IPS-NIHi7 (cell line): ENCODE results near the gene TSC22D1.

Experiments used
- DNase-seq: peaks from one replicate; pipeline ENCODE4 v3.0.0; 2012; ENCODE audit warnings: mixed read lengths; ENCODE audit errors: extremely low spot score

TSC22D1 gene

DNA sequence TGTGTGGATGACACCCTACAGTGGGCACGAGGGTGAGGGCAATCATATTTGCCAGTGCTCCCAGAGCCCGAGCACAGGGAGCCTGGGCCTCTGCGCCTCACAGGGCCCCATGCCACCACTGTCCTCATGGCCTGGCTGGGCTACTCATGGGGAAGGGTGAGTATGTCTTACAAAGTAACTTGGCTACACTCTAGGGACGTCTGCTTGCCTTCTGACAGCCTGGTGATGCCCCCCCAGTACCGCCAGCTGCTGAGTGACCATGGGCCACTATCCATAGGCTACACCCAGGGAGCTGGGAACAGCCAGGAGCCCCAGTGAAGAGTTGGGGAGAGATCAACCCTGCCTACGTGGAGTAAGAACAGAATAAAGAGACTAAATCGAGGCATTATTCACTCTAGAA lies 123.7 kb downstream of the TSC22D1 start:
- no peak for DNase-seq

DNA sequence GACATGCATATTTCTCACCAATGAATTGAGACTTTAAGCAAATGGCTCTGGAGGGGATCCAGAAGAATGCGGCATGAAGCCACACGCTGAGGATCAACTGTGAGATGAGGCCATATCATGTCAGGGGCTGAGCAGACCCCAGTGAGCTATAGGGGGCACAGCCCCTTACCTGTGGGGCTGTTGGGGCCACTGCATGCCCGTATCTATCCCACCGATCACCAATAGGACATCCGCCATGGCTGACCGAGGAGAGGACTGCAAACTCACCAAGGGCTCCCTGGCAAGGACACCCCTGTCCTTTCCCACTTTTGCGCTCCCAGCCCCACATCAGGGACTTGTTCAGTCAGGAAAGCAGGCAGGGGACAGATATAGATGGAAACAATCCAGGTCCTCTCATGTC lies 124.5 kb downstream of the TSC22D1 start:
- DNase-seq = no peak

DNA sequence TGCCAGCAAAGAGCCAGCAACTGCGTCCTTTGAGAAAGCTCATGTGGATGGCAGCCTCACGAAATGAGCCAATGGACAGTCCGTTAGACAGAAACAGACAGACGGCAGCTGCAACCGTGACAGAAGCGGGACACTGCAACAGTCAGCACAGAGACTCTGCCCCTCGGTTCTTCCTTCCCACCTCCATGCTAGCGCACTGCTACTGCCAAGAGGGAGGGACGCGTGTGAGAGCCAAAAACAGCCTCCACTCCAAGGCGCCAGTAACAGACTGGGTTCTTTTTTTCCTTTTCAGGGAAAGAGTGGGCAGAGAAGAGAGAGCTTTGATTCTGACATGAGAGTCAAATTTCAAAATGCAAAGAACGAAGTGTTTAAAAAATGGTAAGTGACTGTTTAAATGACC lies 125.0 kb downstream of the TSC22D1 start:
- no peak for DNase-seq

DNA sequence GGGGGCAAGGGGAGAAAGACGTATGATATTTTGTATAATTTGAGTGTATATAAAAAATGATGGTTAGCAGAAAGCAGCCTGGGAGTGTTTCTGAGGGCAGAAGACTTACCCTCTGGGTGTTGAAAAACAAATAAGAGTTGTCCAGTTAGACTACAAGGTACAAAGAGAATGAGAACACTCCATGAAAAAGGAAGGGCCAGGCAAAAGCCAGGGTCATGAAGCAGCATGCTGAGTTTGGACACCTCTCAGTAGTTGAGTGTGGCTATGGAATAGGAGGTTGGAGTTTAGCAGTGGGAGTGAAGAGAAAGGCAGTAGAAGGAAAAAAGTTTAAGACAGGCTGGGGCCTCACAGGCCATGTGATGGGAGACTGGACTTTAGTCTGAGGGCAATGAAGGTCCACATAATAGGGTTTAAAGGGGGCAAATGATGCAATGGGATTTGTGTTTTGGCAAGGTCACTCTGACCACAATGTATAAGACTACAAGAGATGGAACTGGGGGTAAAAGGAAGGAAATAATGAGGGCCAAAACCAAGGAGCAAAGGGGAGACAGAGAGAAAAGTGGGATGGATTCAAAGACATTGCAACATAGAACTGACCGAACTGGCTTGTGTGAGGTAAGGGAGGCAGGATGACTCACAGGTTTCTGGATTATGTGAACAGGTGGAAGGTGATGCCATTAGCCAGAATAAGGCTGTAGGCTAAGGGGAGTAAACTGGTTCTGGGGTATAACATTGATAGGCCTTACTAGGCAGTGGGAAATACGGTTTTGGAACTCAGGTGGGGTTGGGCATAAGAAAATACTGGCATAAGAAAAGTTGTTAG lies 125.9 kb downstream of the TSC22D1 start:
- no peak for DNase-seq

DNA sequence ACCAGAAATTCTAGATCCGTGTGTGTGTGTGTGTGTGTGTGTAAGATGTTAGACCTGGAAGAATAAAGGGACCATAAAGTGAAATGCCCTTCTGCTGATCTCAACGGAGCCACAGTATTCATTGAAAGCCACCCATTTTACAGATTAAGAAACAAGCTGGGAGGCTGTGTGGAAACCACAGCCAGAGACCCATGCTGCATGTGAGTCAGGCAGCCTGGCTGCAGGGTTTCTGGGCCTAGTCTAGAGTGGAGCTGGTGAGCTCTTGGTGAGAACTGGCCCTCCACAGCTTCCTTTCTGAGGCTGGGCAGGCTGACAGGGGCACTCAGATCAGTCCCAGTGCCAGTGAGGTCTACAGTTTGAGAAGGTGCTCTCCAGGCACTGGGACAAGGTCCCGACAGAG lies 127.3 kb downstream of the TSC22D1 start:
- DNase-seq = no peak

DNA sequence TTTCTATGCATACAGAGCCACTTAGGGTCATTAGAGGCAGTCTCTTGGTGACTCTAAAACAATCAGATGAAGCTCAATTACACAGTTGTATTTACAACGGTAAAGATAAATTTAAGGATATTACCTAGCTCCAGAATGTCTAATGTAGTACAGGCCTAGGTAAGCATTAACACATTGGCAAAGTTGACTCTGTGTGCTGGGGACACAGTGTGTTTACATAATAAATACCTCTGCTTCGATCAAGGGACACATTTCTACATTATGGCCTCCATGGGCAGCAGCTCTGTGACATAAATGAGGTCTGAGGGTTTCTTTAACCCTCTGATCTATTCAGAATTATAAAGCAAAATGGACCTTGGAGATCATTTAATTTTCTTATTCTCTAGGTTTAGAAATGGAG lies 127.8 kb downstream of the TSC22D1 start:
- no peak for DNase-seq

DNA sequence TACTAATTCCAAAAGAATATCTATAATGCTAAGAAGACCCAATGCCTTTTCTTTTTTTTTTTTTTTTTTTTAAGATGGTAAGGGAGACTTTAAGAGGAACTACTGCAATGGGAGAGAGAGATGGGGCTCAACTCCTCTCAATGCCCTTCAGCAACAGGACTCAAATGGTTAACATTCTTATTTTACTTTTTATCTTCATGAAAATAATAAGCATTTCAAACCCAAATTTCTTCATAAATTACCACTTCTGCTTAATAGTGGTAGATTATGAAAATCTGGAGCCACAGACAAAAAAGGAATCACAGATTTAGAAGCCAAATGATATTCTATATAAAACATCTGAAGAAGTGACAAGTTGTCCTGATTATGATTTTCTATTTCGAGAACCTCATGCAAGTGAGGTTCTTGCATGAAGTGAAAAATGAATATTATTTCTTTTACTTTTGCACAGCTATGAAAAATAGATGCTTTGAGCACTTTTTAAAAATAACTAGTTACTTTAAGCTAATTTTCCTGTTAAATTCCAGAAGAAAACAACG lies 128.3 kb downstream of the TSC22D1 start:
- DNase-seq = no peak

DNA sequence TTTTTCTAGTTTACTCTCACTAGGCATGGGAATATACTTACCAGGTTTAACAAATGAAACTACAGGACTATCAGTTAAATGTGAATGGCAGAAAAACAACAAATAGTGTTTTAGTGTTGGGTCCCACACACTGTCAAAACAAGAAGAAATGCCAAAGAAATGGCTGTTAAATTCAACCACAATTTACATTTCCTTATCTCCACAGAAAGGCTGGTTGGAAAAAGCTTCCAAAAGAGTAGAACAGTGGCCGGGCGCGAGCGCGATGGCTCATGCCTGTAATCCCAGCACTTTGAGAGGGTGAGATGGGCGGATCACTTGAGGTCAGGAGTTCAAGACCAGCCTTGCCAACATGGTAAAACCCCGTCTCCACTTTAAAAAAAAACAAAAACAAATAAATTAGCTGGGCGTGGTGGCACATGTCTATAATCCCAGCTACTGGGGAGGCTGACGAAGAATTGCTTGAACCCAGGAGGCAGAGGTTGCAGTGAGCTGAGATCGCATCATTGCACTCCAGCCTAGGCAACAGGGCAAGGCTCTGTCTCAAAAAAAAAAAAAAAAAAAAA lies 136.0 kb downstream of the TSC22D1 start:
- no peak for DNase-seq

DNA sequence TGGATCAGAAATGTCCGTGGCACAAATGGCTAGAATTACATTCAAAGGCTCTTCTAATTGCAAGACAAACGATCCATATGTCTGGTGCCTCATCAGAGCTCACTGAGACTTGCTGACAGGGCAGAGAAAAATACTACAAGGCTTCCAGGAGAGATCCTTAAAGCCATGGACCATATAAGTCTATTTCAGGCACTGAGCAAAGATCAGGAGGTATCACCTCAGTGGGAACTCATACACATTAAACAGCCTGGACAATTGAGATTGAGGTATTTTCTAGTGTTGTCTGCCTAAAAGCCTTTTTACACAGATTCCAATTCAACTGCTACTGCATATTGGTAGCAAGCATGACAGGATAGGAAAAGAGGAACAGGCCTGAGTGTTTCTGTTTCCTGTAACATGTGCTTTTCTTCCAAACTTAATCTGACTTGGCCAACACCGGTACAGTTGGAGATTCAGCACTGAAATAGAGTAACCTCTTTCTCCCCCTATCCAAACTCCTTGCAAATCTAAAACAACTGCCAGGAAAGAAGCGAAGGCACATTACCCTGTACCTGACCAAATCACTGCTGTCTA lies 136.6 kb downstream of the TSC22D1 start:
- DNase-seq = no peak

DNA sequence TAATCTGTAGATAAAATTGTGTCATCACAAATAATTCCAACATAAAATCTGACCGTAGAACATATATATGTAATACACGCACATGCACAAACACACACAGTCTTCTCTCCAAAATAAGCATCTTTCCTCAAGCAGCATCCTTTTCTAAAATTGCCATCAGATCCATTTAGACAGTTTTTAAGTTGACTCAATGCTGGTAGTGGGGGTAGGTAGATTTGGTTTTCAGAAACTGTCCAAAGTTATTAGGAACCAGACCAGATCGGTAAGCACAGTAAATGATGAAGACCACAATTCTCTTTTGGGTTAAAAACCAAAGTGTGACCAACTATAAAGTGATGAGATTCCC lies 137.9 kb downstream of the TSC22D1 start:
- DNase-seq = no peak

DNA sequence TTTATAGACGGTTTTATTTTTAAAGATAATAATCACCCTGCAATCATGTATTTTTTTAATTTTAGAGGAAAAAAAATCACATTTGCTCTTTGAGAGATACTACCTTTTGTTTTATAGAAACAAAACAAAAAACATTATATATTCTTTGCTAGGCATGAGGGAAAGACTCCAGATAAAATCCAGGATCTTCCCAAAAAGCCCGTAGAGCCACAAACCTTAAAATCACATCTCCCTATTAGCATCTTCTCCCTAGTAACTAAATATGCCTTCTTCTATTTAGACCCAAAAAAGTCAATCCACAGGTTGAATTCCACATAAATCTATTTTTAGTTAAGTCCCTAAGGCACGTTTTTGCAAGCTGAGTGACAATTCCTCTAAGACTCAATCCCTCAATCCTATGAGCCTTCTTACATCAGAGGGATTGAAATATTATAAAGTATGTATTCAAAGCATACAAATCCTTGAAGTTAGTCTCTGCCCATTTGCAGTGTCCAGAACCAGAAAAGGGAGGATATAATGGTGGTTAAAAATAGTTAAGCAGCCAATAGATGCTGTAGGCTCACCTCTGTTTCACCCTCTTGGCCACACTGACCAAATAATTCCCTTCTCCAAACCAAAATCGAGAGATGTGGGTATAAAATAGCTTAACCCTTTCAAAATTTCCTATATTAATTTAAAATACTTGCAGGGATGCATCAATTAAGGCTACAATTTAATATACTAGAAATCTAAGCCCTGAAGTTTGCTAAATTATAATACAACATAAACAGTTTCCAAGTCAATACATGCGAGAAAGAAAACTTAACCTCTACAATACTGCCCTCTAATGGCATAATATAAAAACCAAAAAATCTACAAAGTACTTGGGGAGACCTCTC lies 138.5 kb downstream of the TSC22D1 start:
- no peak for DNase-seq

DNA sequence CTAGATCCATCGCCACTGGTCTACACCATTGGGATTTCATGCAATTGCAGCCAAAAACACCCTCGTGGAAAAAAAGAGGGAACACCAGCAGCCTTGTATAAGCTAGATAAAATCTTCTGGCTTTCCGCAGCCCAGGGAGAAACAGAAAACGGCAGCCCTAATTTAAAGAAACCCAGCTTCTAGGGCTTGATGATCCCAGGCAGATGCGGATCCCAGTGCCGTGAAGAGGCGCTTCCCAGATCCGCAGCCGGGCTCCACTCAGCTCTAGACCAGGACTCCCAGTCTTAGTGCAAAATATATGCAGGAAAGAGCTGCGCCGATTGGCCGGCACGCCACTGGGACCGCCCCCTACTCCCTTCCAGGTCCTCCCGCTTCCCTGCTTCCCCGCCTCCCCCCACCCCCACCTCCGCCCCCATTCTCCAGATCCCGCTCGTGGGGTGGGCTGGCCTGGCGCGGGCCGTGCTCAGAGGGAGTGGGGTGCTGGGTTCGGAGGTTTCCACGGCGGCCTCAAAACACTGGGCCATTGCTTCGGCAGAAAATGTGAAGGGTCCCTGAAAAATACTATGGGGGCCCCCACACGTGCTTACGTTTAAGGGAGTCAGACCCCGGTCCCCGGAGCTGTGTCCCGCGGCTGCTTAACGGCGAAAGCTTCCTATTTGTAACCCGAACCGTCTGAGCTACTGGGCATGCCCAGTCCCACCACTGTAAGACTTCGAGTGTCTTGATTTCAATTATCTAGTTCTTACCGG lies 139.4 kb downstream of the TSC22D1 start:
- peak; percentile 90 for DNase-seq

DNA sequence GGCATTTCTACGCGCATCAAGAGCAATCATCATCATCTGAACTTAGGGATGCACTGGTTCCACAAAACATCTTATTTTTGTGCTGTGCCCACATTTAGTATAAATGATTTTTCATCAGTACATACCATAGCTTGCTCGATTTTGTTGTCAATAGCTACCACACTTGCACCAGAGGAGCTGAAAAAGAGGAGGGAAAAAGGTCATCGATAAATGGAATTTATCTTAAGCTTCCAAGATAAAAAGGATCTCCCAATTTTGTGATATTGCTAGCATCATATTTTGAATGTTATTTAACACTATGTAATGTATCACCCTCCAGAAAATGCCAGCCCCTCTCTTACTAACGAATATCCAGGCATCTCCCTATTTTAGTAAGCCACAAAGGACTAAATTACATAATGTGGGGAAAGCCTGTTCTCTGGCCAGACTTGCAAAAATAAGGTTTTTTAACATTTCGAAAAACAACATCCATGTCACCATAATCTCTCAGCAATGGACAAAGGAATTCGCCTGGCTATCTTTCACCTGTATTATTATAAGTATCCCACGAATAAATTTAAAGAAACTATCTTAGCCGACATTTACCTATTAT lies 140.1 kb downstream of the TSC22D1 start:
- no peak for DNase-seq

DNA sequence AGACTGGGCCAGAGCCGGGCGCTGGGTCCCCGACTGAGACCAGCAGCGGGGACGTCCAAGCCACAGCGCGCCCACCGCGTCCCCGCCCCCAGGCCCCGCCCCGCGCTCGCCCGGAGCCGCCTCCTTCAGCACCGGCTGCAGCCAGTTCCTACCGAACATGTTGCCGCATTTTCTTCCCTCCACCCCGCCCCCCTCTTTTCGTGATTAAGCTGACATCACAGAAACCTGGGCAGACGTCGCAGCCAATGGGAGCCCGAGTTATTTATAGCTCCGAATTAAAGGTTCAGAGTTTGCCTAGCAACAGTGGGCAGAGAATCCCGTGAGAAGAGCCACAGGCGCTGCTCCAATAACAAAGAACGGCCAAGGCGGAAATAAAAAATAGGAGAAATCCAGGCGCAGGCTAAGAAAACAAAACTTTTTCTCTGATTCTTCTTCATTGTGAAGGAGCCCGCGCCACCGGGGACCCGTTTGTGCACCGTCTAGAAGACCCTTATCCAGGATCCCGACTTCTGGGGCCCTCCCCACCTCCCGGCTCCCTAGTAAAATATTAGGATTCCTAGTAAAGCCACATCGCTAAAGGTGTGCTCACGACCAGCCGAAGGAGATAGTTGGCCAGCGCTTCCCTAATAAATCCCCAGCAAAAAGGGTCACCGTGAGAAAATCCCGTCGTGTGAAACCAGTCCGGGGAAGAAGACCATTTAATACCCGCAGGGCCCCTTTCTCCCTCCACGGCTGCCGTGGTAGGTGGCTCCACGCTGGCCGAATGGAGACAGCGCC lies 140.8 kb downstream of the TSC22D1 start:
- DNase-seq = peak; percentile 91

DNA sequence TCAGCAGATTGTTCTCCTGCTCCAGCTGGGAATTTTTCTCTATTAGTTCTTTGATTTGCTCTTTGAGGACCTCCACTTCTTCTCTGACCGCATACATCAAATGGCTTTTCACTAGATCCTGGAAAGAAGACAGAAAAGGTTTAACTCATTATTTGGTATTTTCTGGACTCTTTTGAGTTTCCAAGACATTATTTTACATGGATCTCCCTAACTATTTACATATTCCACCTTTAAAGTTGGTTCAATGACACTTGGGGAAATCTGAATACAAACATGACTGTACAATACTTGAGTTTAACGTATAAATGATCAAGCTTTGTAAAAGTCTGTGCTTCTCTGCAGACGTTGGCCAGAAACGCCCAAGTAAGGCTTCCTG lies 141.4 kb downstream of the TSC22D1 start:
- no peak for DNase-seq

DNA sequence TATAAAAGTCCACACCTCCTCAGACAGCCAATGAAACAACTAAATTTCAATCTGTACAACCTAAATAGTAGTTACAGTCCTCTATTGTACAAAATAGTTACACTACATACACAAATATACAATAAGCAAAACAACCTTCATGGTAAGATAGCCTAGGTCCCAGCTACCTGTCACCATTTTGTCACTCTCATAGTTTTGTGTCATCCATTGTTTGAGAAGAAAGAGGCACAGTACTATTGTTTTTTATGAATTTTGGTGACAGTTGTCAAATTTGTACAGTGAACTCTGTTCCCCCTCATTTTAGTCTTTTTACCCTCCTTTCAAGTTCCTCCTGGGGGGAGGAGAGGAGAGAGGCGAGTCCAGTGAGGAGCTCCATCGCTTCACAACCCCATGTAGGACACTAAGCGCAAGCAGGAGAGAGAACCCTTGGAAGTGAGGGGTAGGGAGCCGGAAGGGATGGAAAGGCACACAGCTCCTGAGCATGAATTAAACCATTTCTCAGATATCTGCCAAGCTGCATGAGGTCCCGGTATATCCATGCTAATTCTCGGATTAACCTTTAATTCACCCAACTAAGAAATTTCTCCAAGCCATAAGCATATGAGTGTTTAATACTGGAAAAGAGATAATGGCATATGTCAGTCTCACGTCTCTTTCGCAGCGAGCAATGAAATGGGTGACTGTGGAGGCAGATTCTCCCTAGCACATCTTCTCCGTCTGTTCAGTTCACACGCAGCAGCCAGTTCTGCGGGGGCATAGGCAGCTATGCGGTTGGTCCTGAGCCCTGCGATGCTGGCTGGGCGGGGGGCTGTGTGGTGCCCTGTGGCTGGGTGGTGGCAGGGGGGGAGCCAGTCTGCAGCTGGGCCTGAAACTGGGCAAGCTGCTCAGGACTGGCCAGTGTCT lies 142.0 kb downstream of the TSC22D1 start:
- no peak for DNase-seq

DNA sequence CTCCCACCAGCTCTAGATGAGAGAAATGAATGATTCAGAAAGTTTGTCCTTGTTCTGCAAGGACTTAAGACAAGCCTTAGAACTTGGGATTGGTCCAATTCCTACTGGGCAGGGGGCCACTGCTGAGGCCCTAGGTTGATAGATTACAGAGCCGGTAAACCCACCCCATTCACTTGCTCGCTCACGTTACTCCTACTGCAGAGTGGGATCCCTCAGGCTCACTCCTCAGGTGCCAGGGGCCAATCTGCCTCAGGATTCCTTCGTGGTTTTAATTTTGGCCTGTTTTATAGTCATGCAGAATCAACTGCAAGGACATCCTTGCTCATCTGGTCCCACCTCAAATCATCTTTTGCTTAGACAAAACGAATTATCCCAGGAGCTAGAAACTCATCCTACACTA lies 143.5 kb downstream of the TSC22D1 start:
- no peak for DNase-seq

DNA sequence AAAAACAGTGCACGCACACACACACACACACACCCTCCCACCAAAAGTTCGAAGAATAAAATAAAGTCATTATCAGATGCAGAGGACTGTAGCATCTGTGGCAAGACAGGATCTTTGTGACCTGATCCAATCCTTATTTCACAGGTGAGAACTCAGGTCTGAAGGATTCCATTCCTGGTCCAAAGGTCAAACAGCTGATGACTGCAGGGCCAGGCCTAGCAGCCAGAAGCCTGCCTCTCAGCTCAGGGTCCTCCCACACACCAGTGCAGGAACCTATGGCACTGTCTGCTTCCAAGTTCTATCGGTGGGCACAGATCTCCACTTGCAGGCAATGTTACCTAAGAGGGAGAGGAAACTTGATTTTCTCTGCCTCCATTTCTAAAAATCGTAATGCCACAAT lies 145.0 kb downstream of the TSC22D1 start:
- DNase-seq = no peak

DNA sequence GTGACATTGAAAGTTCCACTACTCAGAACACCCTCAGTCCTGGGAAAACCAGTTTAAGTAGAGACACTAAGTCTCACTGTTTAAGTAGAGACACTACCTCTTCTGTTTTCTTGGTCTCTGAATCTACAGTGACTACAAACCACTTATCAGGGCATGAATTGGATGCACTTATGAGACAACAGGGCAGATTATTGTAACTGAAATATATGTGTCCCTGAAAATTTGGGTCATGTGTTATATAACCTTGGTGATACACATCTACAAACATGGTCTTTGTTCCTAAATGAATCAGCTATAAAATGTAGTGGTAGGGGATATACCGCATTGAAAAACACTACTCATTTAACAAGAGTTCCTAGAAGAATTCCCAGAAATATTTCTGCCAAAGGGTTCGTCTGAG lies 146.8 kb downstream of the TSC22D1 start:
- no peak for DNase-seq
